KG1 (cell line): ENCODE results near the gene ZNF74.
"Not testable (repeated sequence)": the region's sequence is repeated elsewhere in the genome, so short reads cannot be mapped to it uniquely, and the experiment has no call there.

Experiments
- DNase-seq: peaks from one replicate; lab custom pipeline; 2025; lab: John Stamatoyannopoulos, UW

ZNF74 gene

GRCh38 chr22:20393705-20394476 lies at the start of gene ZNF74:
Gene ZNF74, plus strand, starts transcription at chr22:20394151. Its CDS starts 478 bp downstream, at chr22:20394629.
- DNase-seq: peak; percentile 77

- DNase-seq: not testable (repeated sequence)
Measured at GRCh38 chr22:20346553-20346952, 47.4 kb upstream of the ZNF74 start.

- not testable (repeated sequence) for DNase-seq
Measured at GRCh38 chr22:20352536-20352935, 41.4 kb upstream of the ZNF74 start.

- DNase-seq: no peak
Measured at GRCh38 chr22:20354238-20354975, 39.5 kb upstream of the ZNF74 start.

DNA sequence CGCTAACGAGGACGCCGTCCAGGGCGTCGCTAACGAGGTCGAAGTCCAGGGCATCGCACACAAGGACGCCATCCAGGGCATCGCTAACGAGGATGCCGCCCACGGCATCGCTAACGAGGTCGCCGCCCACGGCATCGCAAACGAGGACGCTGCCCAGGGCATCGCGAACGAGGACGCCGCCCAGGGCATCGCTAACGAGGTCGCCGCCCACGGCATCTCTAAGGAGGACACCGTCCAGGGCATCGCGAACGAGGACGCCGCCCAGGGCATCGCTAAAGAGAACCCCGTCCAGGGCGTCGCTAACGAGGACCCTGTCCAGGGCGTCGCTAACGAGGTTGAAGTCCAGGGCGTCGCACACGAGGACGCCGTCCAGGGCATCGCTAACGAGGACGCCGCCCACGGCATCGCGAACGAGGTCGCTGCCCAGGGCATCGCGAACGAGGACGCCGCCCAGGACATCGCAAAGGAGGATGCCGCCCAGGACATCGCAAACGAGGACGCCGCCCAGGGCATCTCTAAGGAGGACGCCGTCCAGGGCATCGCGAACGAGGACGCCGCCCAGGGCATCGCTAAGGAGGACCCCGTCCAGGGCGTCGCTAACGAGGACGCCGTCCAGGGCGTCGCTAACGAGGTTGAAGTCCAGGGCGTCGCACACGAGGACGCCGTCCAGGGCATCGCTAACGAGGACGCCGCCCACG lies 37.9 kb upstream of the ZNF74 start:
- DNase-seq: not testable (repeated sequence)

- DNase-seq: not testable (repeated sequence)
Measured at GRCh38 chr22:20356906-20357305, 37.0 kb upstream of the ZNF74 start.

DNA sequence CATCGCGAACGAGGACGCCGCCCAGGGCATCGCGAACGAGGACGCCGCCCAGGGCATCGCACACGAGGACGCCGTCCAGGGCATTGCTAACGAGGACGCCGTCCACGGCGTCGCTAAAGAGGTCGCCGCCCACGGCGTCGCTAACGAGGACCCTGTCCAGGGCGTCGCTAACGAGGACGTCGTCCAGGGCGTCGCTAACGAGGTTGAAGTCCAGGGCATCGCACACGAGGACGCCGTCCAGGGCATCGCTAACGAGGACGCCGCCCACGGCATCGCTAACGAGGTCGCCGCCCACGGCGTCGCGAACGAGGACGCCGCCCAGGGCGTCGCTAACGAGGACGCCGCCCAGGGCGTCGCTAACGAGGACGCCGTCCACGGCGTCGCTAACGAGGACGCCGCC lies 36.0 kb upstream of the ZNF74 start:
- DNase-seq: not testable (repeated sequence)

DNA sequence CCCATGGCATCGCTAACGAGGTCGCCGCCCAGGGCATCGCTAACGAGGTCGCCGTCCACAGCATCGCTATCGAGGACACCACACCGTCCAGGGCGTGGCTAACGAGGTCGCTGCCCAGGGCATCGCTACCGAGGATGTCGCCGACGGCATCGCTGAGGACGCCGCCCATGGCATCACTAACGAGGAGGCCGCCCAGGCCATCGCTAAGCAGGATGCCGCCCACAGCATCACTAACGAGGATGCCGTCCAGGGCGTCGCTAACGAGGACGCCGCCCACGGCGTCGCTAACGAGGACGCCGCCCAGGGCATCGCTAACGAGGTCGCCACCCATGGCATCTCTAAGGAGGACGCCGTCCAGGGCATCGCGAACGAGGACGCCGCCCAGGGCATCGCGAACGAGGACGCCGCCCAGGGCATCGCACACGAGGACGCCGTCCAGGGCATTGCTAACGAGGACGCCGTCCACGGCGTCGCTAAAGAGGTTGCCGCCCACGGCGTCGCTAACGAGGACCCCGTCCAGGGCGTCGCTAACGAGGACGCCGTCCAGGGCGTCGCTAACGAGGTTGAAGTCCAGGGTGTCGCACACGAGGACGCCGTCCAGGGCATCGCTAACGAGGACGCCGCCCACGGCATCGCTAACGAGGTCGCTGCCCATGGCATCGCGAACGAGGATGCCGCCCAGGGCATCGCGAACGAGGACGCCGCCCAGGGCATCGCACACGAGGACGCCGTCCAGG lies 35.3 kb upstream of the ZNF74 start:
- not testable (repeated sequence) for DNase-seq

GRCh38 chr22:20360261-20360660 lies 33.7 kb upstream of the ZNF74 start:
- DNase-seq: not testable (repeated sequence)

- DNase-seq: not testable (repeated sequence)
Measured at GRCh38 chr22:20360866-20361751, 32.8 kb upstream of the ZNF74 start.

DNA sequence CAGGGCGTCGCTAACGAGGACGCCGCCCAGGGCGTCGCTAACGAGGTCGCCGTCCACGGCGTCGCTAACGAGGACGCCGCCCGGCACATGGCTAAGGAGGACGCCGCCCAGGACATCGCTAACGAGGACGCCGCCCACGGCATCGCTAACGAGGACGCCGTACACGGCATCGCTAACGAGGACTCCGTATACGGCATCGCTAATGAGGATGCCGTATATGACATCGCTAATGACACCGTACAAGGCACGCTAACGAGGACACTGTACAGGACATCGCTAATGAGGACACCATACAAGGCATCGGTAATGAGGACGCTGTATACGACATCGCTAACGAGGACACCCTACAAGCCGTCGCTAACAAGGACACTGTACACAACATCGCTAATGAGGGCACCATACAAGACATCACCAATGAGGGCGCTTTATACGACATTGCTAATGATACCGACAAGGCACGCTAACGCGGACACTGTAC lies 32.2 kb upstream of the ZNF74 start:
- not testable (repeated sequence) for DNase-seq

- DNase-seq: not testable (repeated sequence)
Measured at GRCh38 chr22:20362403-20362802, 31.5 kb upstream of the ZNF74 start.

- DNase-seq: not testable (repeated sequence)
Measured at GRCh38 chr22:20364335-20365260, 29.4 kb upstream of the ZNF74 start.

DNA sequence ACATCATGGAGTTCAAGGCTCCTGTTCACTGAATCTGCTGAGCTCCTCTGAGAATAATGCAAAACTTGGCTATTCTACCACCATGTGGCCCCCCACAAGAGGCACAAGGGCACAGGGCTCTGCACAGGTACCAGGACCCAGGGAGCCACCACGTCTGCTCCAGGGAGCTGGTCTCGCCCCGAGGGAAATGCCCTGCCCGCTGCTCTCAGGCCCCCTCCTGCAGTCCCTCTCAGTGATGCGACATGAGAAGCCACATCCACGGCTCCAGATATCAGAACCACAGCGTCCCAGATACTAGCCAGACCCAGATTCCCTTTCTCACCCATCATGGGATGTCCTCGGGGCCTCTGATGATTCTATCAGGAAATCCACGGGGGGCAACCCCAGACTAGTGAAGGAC lies 27.1 kb upstream of the ZNF74 start:
- DNase-seq: not testable (repeated sequence)

DNA sequence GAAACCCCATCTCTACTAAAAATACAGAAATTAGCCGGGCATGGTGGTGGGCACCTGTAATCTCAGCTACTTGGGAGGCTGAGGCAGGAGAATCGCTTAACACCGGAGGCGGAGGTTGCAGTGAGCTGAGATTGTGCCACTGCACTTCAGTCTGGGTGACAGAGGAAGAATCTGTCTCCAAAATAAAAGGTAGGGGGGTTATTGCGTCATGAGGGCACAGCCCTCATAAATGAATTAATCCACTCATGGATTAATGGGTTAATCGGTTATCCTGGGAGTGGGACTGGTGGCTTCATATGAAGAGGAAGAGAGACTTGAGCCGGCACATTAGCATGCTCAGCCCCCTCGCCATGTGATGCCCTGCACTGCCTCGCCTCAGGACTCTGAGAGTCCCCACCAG lies 25.1 kb upstream of the ZNF74 start:
- not testable (repeated sequence) for DNase-seq

DNA sequence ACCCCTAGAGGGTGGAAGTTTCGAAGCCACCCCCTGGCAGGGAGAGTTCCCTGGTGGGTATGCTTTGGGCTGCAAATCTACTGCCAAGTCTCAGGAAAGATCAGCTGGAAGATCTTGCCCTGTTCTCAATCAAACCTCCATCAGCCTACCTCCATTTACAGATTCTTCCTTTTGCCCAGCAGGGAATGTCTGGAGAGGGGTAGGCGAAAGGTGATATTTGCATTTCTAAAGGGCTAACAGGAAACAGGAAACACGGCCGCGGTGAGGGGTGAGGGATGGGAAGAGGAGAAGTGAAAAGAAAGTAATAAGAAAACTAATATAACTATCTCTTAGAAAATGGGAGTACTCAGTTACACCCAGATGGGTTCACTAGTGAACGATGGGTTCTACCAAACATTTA lies 22.3 kb upstream of the ZNF74 start:
- DNase-seq: not testable (repeated sequence)

GRCh38 chr22:20372406-20372854 lies 21.5 kb upstream of the ZNF74 start:
- DNase-seq: not testable (repeated sequence)

DNA sequence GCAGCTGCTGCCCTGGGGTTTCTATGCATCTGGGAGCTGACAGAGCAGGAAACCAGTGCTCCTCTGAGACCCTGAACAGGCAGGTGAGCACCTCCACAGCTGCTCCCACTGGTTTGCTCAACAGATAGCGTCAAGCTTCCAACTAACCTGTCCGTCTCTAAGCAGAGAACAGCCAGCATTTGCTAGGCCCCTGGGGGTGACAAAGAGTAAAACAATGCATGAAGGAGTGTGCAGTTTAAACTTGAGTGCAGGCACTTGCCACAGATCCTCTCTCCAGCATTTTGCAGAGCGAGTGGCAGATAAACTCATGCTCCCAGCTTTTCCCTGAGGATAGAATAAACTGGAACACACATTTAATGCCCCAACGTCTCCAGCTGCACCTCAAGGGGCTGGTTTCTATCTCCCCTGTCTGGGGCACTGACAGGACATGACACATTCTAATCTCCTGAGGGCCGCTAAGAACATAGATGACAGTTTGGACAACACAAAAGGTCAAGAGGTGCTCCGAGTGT lies 20.7 kb upstream of the ZNF74 start:
- not testable (repeated sequence) for DNase-seq

DNA sequence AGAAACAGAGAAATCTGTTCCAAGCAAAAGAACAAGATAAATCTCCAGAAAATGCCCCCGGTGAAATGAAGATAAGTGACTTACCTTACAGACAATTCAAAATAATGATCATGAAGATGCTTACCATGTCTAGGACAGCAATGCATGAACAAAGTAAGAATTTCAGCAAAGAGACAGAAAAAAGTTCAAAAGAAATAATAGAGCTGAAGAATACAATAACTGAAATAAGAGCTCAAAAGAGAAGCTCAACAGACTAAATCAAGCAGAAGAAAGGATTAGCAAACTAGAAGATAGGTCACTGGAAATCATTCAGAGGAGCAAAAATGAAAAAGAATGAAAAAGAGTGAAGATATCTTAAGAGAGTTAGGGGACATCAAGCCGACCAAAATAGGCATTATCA lies 19.8 kb upstream of the ZNF74 start:
- DNase-seq: not testable (repeated sequence)
